HL-60/S4 treated with retinoic acid at 250 ng/mL for 4 days and 3 days (cell line): ENCODE data around the gene CX3CL1.

ENCODE experiments used
- in situ Hi-C: fragments of 300-500 bp; cut with MboI; formaldehyde crosslinking; loops from 2 replicates; pipeline ENCODE4 v1.7.0; 2022; ENCODE audit warnings: low sequenced_read_pairs

The CX3CL1 gene

DNA sequence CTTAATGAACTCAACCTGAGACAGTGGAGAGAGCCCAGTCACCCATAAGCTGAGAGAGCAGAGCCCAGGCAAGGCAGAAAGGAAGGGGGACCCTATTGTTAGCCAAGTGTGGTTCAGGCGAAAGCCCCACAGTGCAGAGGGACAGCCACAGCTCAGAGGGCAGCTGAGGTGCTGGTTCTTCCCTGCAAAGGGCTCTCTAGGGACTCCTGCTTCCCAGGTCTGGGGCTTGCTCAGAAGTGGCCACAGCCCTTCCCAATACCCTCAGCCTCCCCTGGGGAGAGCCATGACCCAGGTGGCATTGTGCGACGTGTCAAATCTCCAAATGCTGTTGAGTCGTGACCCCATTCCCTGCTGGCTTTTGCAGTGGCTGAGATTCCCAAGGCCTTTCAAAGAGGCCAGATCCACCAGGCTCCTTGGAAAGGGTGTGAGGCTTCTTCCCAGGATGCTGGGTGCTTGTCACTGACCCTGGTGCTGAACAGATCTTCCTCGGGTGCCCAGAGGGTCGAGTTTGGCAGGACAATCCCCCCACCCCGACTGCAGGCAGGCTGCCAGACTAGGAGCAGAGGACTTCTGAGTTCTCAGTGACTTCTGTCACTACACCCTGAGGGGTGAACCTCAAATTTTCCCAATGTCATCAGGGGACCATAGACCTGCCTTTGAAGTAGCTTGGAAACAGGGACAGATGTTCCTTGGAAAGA, 29.8 kb downstream of the CX3CL1 start:
- in situ Hi-C loops, result no loop called here

DNA sequence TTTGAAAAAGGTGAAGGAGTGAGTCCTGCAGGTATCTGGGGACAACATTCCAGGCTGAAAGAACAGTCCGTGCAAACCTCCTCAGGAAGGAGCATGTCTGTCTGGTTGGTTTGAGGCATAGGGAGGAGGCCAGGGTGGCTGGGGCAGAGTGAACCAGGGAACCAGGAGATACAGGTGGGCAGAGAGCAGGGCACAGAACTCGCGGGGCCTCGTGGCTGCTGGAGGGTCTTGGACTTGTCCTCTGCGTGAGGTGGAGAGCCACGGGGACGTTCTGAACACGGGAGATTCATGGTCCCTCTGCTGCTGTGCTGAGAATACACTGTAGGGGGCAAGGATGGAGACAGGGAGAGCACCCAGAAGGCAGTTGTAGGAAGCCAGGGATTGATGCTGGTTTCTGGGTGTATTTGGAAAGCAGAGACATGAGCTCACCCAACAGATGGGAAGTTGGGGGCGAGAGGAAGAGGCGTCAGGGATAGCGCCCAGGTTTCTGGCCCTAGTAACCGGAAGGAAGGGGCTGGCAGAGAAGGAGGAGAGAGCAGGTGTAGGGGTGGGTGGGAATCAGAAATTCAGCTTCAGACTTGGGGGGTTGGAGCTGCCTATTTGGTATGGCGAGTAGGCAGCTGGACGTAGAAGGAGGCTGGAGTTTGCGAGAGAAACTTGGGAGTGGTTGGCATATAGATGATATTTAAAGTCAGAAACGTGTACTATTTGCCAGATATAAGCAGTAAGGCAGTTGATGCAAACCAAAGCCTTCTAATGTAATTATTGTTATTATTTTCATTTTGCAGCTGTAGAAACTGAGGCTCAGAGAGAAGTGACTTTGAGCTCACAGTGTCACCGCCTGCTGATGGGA, 31.9 kb downstream of the CX3CL1 start, which contains the start of gene CCL17:
CCL17 (plus strand) TSS at position 803 of the 853 bp plus-strand sequence. CDS start 9,166 bp downstream, outside the sequence.
- in situ Hi-C loops, result no loop called here

- in situ Hi-C loops, result no loop called here
Measured at GRCh38 chr16:57405097-57405496, 32.8 kb downstream of the CX3CL1 start.

DNA sequence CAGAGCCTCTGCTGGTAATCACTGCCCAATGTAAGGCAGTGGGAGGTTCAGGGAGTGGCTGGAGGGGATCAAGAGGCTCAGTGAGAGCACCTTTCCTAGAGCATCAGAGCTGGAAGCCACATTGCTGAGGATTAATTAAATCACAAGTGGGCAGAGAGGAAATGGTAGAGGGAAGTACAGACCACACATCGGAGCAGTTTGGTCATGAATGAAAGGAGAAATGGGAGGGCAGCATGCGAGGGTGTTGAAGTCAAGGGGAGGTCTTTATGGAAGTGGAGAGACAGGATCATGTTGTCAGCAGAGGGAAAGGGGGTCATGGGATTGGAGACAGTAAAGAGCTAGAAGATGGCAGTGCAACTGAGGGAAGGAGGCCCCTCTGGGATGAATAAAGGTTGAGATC, 34.6 kb downstream of the CX3CL1 start:
- in situ Hi-C loops, result no loop called here

GRCh38 chr16:57407521-57408353, 35.4 kb downstream of the CX3CL1 start:
- in situ Hi-C loops, result no loop called here

- in situ Hi-C loops, result no loop called here
Measured at GRCh38 chr16:57409065-57409464, 36.8 kb downstream of the CX3CL1 start.

DNA sequence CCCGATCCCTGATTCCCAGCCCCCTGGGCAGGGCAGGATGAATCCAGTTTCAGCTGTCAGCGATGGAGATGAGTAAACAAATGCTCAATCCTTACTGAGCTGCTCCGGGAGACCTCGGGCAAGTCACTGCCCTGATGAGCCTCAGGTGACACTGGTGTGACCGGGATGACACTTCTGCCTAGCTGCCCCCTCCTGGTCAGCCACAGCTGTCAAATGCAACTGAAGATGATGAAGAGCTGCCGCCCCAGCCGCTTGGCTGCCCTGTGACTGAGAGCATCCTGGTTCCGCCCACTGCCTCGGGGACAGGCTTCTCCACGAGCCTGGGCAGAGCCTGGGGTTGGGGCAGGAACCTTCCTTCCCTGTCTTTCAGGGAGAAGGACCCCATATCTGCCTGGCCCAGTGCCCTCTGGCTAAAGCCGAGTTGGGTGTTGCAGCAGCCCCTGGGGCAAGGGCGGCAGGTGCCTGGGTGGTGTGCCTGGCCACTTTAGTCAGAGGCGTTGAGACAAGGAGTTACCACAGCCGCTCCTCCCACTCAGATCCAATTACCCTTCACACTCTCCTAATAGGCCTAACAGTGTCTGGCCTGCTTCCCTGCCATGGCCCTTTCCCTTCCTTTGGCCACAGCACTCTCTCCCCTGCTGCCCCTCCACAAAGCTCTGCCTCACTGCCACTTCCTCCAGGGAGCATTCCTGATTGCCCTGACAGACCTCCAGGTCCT, 37.7 kb downstream of the CX3CL1 start:
- in situ Hi-C loops, result no loop called here

DNA sequence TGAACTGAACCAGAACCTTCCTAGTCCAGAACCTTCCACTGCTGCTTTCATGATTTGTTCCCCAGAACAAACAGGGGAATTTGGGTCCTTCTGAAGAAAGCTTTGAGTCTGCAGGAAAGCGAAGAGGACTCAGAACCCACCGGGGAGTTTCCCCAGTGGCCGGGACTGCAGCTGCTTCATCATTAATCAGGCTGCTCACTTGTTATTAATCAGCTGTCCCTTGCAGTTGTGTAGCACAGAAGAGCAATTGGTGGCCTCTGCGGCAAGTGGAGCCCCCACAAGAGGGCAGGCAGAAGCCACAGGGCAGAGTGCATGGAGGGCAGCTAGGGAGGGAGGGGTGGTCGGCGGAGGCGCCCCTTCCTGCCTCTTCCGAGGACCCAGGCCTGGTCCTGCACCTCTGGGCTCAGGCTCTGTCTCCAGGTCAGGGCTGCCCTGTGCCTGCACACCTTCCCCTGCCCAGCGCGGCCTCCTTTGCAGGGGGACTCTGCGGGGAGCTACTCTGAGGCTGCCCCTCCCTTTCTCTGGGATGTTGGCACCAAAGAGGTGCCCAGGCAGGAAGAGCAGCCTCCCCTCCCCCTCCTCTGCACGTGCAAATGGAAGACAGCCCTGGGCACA, 39.2 kb downstream of the CX3CL1 start:
- in situ Hi-C loops, result no loop called here

DNA sequence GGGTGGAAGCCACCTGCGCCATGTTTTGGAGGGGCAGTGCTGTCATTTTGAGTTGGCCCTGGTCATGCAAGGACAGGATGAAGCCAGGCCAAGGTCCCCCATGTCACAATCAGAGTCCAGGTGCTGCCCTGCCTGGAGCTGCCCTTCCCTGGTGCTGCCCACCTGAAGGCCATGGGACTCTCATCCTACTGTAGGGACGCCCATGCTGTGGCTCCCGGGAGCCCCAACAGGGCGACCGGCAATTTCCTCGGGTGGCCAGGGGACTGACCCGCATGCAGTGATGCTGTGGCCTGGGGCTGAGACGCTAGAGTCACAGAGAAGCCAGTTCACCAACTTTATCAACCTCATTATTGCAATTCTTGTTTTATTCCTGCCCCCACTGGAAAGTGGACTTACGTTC, 40.3 kb downstream of the CX3CL1 start:
- in situ Hi-C loops, result no loop called here

DNA sequence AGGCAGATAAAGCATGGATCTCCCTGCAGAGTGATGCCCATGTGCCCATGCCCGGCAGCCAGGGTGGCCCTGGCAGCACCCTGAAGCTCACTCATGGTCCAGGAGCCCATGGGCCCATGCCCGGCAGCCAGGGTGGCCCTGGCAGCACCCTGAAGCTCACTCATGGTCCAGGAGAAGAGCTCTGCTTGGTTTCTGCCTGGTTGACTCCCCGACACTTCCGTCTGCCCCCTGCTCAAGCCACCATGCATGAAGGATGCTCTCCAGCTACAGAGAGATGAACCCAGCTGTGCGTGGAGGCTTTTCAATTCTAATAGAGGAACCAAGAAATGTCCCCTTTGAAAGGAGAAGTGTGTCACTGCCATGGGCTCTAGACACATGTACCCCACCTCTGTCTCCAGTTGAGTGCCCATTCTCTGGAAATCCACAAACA, 41.0 kb downstream of the CX3CL1 start:
- in situ Hi-C loops, result no loop called here

- in situ Hi-C loops, result no loop called here
Measured at GRCh38 chr16:57413733-57414132, 41.4 kb downstream of the CX3CL1 start.

GRCh38 chr16:57416084-57416483, 43.8 kb downstream of the CX3CL1 start:
- in situ Hi-C loops, result loop anchor here (5.0 kb wide), 1 partner anchor 114 kb away; no protein-coding TSS in a partner anchor

DNA sequence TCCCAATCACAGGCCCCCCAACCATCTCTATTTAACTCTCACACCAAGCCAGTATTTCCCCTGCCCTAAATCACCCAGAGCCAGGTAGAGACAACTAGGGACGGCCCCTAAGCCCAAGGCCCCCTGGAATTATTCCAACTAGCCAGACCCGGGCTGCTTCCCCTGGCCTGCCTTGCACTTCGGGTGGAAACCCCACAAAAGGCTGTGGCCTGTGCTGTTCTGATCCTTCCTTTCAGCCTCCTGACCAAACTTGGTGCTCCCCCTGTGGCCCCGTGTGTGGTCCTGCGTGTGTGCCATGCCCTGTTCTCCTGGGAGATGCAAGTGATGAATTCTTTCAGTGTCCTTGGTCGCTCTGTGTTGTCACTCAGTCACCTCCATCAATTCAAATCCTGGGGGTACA, 47.2 kb downstream of the CX3CL1 start:
- in situ Hi-C loops, result loop anchor here (5.0 kb wide), 1 partner anchor 117 kb away; no protein-coding TSS in a partner anchor

GRCh38 chr16:57422026-57422944, 50.0 kb downstream of the CX3CL1 start:
- in situ Hi-C loops, result no loop called here

DNA sequence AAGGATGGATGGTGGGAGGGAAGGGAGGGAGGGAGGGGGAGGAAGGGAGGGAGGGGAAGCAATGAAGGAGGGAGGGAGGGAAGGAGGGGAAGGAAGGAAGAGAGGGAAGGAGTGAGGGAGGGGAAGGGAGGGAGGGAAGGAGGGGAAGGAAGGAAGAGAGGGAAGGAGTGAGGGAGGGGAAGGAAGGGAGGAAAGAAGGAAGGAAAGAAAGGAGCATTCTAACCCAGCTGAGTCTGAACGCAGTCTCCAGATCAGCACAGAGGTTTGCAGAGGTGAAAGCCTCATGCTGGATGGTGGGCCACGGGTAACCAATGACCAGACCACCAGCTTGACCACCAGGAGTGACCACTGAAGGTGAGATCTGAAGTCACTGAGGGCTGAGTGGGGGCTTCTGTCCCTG, 50.9 kb downstream of the CX3CL1 start:
- in situ Hi-C loops, result no loop called here

DNA sequence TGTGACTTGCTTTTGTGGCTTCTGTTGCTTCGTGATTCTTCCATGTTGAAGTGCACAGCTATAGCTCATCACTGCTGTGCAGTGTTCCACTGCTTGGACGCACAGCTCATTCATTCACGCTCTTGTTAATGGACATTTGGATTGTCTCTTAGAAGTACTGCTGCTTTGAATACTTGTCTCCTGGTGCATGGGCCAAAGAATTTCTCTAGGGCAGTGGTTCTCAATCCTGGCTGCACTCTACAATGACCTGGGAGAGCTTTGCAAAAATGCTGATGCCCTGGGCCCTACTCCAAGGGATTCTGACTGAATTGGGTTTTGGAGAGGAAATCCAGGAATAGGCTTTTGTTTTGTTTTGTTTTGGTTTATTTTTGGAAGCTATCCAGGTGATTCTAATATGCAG, 52.3 kb downstream of the CX3CL1 start:
- in situ Hi-C loops, result no loop called here

- in situ Hi-C loops, result no loop called here
Measured at GRCh38 chr16:57426356-57426755, 54.1 kb downstream of the CX3CL1 start.

DNA sequence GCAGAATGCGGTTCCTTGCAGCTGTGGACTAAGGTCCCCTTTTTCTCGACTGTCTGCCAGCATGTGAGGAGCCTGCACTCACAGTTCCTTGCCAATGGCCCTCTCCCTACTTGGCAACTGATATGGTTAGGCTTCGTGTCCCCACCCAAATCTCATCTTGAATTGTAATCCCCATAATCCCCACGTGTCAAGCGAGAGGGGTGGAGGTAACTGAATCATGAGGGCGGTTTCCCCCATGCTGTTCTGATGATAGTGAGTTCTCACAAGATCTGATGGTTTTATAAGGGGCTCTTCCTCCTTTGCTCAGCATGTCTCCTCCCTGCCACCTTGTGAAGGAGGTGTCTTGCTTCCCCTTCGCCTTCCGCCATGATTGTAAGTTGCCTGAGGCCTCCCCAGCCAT, 55.0 kb downstream of the CX3CL1 start:
- in situ Hi-C loops, result no loop called here

DNA sequence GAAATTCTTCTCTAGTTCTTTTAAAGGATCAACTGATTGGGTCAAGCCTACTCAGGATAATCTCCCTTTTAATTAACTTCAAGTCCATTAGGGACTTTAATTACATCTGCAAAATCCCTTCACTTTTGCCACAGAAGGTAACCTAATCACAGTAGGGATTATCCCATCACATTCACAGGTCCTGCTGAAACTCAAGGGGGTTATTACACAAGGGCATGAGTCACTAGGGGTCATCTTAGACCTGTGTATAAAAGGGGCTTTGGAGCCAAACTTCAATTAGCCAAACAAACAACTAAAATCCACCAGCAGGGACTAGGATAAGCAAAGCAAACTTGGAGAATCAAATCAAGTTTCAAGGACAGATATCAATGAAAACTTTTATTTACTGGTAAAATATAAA, 55.5 kb downstream of the CX3CL1 start:
- in situ Hi-C loops, result no loop called here
